Measurements from ENCODE around the gene SIL1.

DNA sequence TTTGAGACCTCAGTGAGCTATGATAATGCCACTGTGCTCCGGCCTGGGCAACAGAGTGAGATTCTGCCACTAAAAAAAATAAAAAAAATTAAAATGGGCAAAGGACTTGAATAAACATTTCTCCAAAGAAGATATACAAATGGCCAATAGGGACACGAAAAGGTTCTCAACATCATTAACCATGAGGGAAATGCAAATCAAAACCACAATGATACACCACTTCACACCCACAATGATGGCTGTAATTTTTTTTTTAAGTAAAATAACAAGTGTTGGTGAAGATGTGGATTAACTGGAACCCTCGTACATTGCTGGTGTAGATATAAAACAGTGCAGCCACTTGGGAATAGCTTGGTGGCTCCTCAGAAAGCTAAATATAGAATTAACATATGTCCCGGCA, 68.0 kb downstream of the SIL1 start:
- TF ChIP-seq CTCF (IDR thresholded peaks at IDR 0.05; ENCODE audit: extremely low read depth in 1 of 2, insufficient read depth in 1 of 2, low read depth in 1 of 2, low read length in 2 of 2): no peak
- no peak for TF ChIP-seq POLR2AphosphoS5 (IDR thresholded peaks at IDR 0.05; ENCODE audit: insufficient read depth, low read depth, low read length)
- TF ChIP-seq JUN (IDR thresholded peaks at IDR 0.05; ENCODE audit: borderline replicate concordance, insufficient read depth, insufficient read length, low read depth): no peak
- TF ChIP-seq MAX (IDR thresholded peaks at IDR 0.05; ENCODE audit: insufficient read depth, insufficient read length): no peak
- TF ChIP-seq EZH2 (IDR thresholded peaks at IDR 0.05; ENCODE audit: borderline replicate concordance, low read depth, low read length, severe bottlenecking): no peak
- no peak for TF ChIP-seq POLR2A (IDR thresholded peaks at IDR 0.05; ENCODE audit: low read depth, low read length)
- no peak for TF ChIP-seq MYC (IDR thresholded peaks at IDR 0.05; ENCODE audit: low read depth, low read length)
